ENCODE data around the gene PHLPP1.

The PHLPP1 gene

DNA sequence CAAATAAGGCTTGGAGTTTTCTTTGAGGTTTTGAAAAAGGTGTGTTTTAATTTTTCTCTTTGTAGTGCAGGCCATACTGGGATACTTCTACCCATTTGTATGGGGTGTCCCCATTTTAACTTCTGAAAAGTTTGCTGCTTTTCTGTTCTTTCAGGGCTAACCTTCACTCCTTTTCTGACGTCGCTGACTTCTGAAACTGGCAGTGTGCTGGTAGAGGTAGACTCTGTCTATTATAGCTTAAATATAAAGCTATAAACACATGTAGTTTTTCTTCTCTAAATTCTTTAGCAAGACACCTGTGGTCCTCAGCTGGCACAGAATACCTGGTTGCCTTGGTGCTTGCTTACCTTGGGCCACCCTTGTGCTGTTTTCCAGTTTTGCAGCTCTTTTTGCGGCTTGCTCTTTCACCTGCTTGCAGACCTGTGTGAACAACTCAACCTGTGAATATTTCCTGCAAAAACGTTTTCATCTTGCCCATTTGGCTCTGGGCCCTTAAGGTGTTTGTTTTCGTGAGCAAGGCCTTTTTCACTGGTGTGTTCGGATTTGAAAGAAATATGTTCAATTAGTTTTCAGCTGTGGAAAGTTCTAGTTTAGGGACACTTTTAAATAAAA, 42.2 kb downstream of the PHLPP1 start:
- Histone ChIP-seq H3K9me3 (ENCODE audit: insufficient read depth, low read length) (no peaks in the 10 kb centered on the region), H3K9ac (ENCODE audit: low read length) (no peak overlapping the region), H4K20me1 (ENCODE audit: insufficient read depth, low read length) (0 out of 2 replicates have a peak, but pooled peaks cover 3% of the 10 kb centered on the region), H3K27me3 (ENCODE audit: low read depth, low read length) (no peaks in the 10 kb centered on the region), H3K4me1 (ENCODE audit: low read length) (peaks cover 2% of the 10 kb centered on the region; the same call in 1 of the 2 replicates), H3K36me3 (replicated peaks; ENCODE audit: low read depth, low read length) (no peaks in the 10 kb centered on the region), H3K79me2 (ENCODE audit: low read length) (no peaks in the 10 kb centered on the region), H3K27ac (ENCODE audit: low read length) (no peak overlapping the region), H3K4me3 (ENCODE audit: low read length) (no peak overlapping the region), H2AFZ (ENCODE audit: low read depth, low read length) (no peak overlapping the region), H3K4me2 (ENCODE audit: low read length) (no peak overlapping the region)
- TF ChIP-seq, protein P1, sequence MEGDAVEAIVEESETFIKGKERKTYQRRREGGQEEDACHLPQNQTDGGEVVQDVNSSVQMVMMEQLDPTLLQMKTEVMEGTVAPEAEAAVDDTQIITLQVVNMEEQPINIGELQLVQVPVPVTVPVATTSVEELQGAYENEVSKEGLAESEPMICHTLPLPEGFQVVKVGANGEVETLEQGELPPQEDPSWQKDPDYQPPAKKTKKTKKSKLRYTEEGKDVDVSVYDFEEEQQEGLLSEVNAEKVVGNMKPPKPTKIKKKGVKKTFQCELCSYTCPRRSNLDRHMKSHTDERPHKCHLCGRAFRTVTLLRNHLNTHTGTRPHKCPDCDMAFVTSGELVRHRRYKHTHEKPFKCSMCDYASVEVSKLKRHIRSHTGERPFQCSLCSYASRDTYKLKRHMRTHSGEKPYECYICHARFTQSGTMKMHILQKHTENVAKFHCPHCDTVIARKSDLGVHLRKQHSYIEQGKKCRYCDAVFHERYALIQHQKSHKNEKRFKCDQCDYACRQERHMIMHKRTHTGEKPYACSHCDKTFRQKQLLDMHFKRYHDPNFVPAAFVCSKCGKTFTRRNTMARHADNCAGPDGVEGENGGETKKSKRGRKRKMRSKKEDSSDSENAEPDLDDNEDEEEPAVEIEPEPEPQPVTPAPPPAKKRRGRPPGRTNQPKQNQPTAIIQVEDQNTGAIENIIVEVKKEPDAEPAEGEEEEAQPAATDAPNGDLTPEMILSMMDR (IDR thresholded peaks at IDR 0.05; ENCODE audit: low read depth, low read length): no peak
- TF ChIP-seq EZH2phosphoT487 (IDR thresholded peaks at IDR 0.05; ENCODE audit: low read depth): no peak

DNA sequence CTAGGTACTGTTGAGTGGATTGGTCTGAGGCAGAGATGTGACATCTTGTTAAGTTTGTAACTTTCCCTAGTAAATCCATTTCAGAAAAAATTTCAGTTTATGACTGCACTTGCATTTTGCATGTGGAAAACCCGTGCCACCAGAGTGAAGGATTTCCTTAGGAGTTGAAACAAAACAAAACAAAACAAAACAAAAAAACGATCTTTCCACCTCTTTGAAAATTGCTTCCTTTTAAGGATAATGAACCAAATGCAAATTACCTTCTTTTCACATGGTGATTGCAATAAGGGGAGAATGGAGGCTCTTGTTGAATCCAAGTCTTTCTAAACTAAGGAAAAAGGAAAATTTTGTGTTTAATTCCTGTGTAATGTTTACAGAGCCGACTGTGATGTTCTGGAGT, 43.2 kb downstream of the PHLPP1 start:
- H3K4me3 ChIP-seq (ENCODE audit: low read length): no peak overlapping the region
- TF ChIP-seq EZH2phosphoT487 (IDR thresholded peaks at IDR 0.05; ENCODE audit: low read depth): no peak
- TF ChIP-seq, protein P1 (IDR thresholded peaks at IDR 0.05; ENCODE audit: low read depth, low read length): no peak
- peaks cover 2% of the 10 kb centered on the region; the same call in 1 of the 2 replicates for H3K4me1 ChIP-seq (ENCODE audit: low read length)

DNA sequence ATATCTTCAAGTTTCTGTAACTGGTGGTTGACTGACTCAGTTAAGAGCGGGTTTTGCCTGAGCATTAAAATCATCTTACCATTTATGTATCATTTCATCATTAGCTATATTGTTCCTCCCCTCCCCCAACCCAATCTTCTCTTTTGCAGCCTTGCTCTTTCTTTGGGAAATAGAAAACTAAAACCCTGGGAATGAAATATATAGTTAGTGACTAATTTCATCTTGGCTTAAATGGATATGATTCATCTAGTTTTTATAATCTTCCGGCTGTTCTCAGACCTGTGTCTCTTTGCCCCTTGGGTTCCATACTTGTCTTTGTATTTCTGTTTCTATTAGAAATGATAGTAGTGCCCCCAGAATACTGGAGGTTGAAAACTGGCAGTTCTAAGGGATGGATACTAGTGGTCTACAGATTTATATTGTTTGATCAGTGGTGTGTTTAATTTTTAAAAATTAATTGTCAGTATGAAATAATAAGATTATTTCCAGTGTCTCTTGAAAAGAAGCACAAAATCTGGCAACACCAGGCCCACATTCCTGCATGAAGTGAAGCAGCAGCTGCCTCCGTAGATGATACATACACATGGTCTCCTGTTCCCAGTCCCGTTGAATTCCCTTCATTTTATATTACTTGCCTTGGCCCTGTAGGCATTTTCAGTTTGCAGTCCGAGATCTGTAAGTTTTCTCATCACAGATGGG, 44.5 kb downstream of the PHLPP1 start:
- Histone ChIP-seq H3K9me3 (ENCODE audit: insufficient read depth, low read length) (no peaks in the 10 kb centered on the region), H4K20me1 (ENCODE audit: insufficient read depth, low read length) (0 out of 2 replicates have a peak, but pooled peaks cover 3% of the 10 kb centered on the region), H3K4me3 (ENCODE audit: low read length) (no peak overlapping the region), H3K27me3 (ENCODE audit: low read depth, low read length) (no peaks in the 10 kb centered on the region), H3K4me2 (ENCODE audit: low read length) (no peak overlapping the region), H3K27ac (ENCODE audit: low read length) (no peak overlapping the region), H3K79me2 (ENCODE audit: low read length) (no peaks in the 10 kb centered on the region), H3K9ac (ENCODE audit: low read length) (no peak overlapping the region), H3K4me1 (ENCODE audit: low read length) (peaks cover 2% of the 10 kb centered on the region; the same call in 1 of the 2 replicates), H2AFZ (ENCODE audit: low read depth, low read length) (no peak overlapping the region), H3K36me3 (replicated peaks; ENCODE audit: low read depth, low read length) (no peaks in the 10 kb centered on the region)
- TF ChIP-seq EZH2phosphoT487 (IDR thresholded peaks at IDR 0.05; ENCODE audit: low read depth): no peak
- TF ChIP-seq, protein P1 (IDR thresholded peaks at IDR 0.05; ENCODE audit: low read depth, low read length): no peak

More for the DNA sequence above, 43.2 kb downstream of the PHLPP1 start:
- Histone ChIP-seq H3K9ac (ENCODE audit: low read length) (no peak overlapping the region), H2AFZ (ENCODE audit: low read depth, low read length) (no peak overlapping the region), H3K4me2 (ENCODE audit: low read length) (no peak overlapping the region), H4K20me1 (ENCODE audit: insufficient read depth, low read length) (0 out of 2 replicates have a peak, but pooled peaks cover 3% of the 10 kb centered on the region), H3K27ac (ENCODE audit: low read length) (no peak overlapping the region), H3K27me3 (ENCODE audit: low read depth, low read length) (no peaks in the 10 kb centered on the region), H3K79me2 (ENCODE audit: low read length) (no peaks in the 10 kb centered on the region), H3K9me3 (ENCODE audit: insufficient read depth, low read length) (no peaks in the 10 kb centered on the region), H3K36me3 (replicated peaks; ENCODE audit: low read depth, low read length) (no peaks in the 10 kb centered on the region)

DNA sequence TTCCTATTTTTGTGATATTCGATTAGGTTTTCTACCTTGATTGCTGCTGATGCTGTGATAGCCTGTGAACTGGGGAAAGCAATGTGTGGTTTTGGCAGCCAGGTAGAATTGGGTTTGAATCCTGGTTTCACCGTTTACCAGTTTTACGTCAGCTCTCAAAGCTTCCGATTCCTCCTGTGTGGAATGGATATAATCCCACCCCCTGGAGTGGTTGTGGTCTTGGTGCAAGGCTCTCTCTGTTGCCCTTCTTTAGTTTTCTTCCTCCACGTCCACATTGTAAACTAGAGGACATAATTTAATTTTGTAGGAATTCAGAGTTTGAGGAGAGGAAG, 45.0 kb downstream of the PHLPP1 start:
- peaks cover 2% of the 10 kb centered on the region; the same call in 1 of the 2 replicates for H3K4me1 ChIP-seq (ENCODE audit: low read length)
- no peak for TF ChIP-seq EZH2phosphoT487 (IDR thresholded peaks at IDR 0.05; ENCODE audit: low read depth)
- TF ChIP-seq, protein P1 (IDR thresholded peaks at IDR 0.05; ENCODE audit: low read depth, low read length): no peak
- H3K27me3 ChIP-seq (ENCODE audit: low read depth, low read length): no peaks in the 10 kb centered on the region
- no peaks in the 10 kb centered on the region for H3K79me2 ChIP-seq (ENCODE audit: low read length)
- H4K20me1 ChIP-seq (ENCODE audit: insufficient read depth, low read length): 0 out of 2 replicates have a peak, but pooled peaks cover 3% of the 10 kb centered on the region
- no peak overlapping the region for H3K27ac ChIP-seq (ENCODE audit: low read length)
- H3K4me3 ChIP-seq (ENCODE audit: low read length): no peak overlapping the region
- no peaks in the 10 kb centered on the region for H3K9me3 ChIP-seq (ENCODE audit: insufficient read depth, low read length)
- H2AFZ ChIP-seq (ENCODE audit: low read depth, low read length): no peak overlapping the region
- no peaks in the 10 kb centered on the region for H3K36me3 ChIP-seq (replicated peaks; ENCODE audit: low read depth, low read length)
- H3K9ac ChIP-seq (ENCODE audit: low read length): no peak overlapping the region
- no peak overlapping the region for H3K4me2 ChIP-seq (ENCODE audit: low read length)
